Measurements from ENCODE around the gene GPATCH2L. TPM values are rescaled to one million over a fixed set of nuclear protein-coding genes. Genes with fewer than 3 reads are reported as not detected.

Gene GPATCH2L
- polyA plus RNA-seq, 3 donors = 10.6 to 28.3 (median 13.8) TPM

GRCh38 chr14:76181546-76181945 is 29.8 kb downstream of the GPATCH2L start:
- Mint-ChIP-seq H3K27me3 (ENCODE audit: low read depth in 3 of 3) (peaks cover 0 to 2% (median 0%) of the 10 kb centered on the region in 3 donors), H3K9me3 (no peaks in the 10 kb centered on the region), H3K27ac (no peak overlapping the region), H3K36me3 (peaks cover 73 to 90% of the 10 kb centered on the region in 2 donors), H3K4me1 (no peaks in the 10 kb centered on the region), H3K4me3 (no peak overlapping the region)
- H3K4me1 ChIP-seq (ENCODE audit: control insufficient read depth in 1 of 2, insufficient read depth in 2 of 2, low read length in 2 of 2) = no peaks in the 10 kb centered on the region
- no peak overlapping the region for H3K4me3 ChIP-seq (replicated peaks in 1 of 3; ENCODE audit: low read depth in 2 of 3, low read length in 3 of 3)
- DNase-seq = no peak
- H3K9ac ChIP-seq (ENCODE audit: insufficient read depth, low read length, poor library complexity, severe bottlenecking) = no peak overlapping the region
- no CpG with 5 or more reads among the region's 1 CpG for WGBS (ENCODE audit: insufficient coverage)
- peaks cover 21% of the 10 kb centered on the region for H4K20me1 ChIP-seq (ENCODE audit: insufficient read depth, low read length)
- no peaks in the 10 kb centered on the region for H3K27me3 ChIP-seq (ENCODE audit: control insufficient read depth in 2 of 2, insufficient read depth in 2 of 2, low read length in 2 of 2)
- intact Hi-C loops (cut with micrococcal nuclease) = no loop called here
- H3K9me3 ChIP-seq (replicated peaks in 1 of 2; ENCODE audit: control insufficient read depth in 1 of 2, insufficient read depth in 1 of 2, low read length in 2 of 2) = no peaks in the 10 kb centered on the region
- no peak overlapping the region for H2AFZ ChIP-seq (ENCODE audit: insufficient read depth, low read depth, low read length, poor library complexity, severe bottlenecking)
- peaks cover 79 to 100% of the 10 kb centered on the region in 2 donors for H3K36me3 ChIP-seq (replicated peaks in 1 of 2; ENCODE audit: control insufficient read depth in 1 of 2, insufficient read depth in 2 of 2, low read length in 2 of 2)
- no peak overlapping the region for H3K4me2 ChIP-seq (replicated peaks; ENCODE audit: extremely low read depth, low read length, poor library complexity, severe bottlenecking)
- no peak overlapping the region for H3K27ac ChIP-seq (ENCODE audit: low read depth in 1 of 2, low read length in 2 of 2)
- peaks cover 16% of the 10 kb centered on the region for H3K79me2 ChIP-seq (ENCODE audit: insufficient read depth, low read length)
- TF ChIP-seq, protein P1, sequence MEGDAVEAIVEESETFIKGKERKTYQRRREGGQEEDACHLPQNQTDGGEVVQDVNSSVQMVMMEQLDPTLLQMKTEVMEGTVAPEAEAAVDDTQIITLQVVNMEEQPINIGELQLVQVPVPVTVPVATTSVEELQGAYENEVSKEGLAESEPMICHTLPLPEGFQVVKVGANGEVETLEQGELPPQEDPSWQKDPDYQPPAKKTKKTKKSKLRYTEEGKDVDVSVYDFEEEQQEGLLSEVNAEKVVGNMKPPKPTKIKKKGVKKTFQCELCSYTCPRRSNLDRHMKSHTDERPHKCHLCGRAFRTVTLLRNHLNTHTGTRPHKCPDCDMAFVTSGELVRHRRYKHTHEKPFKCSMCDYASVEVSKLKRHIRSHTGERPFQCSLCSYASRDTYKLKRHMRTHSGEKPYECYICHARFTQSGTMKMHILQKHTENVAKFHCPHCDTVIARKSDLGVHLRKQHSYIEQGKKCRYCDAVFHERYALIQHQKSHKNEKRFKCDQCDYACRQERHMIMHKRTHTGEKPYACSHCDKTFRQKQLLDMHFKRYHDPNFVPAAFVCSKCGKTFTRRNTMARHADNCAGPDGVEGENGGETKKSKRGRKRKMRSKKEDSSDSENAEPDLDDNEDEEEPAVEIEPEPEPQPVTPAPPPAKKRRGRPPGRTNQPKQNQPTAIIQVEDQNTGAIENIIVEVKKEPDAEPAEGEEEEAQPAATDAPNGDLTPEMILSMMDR (IDR thresholded peaks at IDR 0.05) = no peak

- TF ChIP-seq, protein P1 (IDR thresholded peaks at IDR 0.05) = no peak
- H3K4me3 Mint-ChIP-seq = no peak overlapping the region
- peaks cover 43 to 59% of the 10 kb centered on the region in 2 donors for H3K36me3 ChIP-seq (replicated peaks in 1 of 2; ENCODE audit: control insufficient read depth in 1 of 2, insufficient read depth in 2 of 2, low read length in 2 of 2)
- H2AFZ ChIP-seq (ENCODE audit: insufficient read depth, low read depth, low read length, poor library complexity, severe bottlenecking) = no peak overlapping the region
- H3K27ac Mint-ChIP-seq = peak overlapping the region in 2 of 7 donors; percentile 7 to 45
- intact Hi-C loops (cut with micrococcal nuclease) = no loop called here
- peaks cover 38% of the 10 kb centered on the region for H3K4me1 Mint-ChIP-seq
- H3K27me3 ChIP-seq (ENCODE audit: control insufficient read depth in 2 of 2, insufficient read depth in 2 of 2, low read length in 2 of 2) = no peaks in the 10 kb centered on the region
- H3K9me3 Mint-ChIP-seq = no peaks in the 10 kb centered on the region
- H3K36me3 Mint-ChIP-seq = peaks cover 62 to 68% of the 10 kb centered on the region in 2 donors
- WGBS (ENCODE audit: insufficient coverage) = no CpG with 5 or more reads among the region's 4 CpGs
- H4K20me1 ChIP-seq (ENCODE audit: insufficient read depth, low read length) = peaks cover 21% of the 10 kb centered on the region
- no peak for DNase-seq
- H3K4me3 ChIP-seq (replicated peaks in 1 of 3; ENCODE audit: low read depth in 2 of 3, low read length in 3 of 3) = no peak overlapping the region
- no peak overlapping the region for H3K4me2 ChIP-seq (replicated peaks; ENCODE audit: extremely low read depth, low read length, poor library complexity, severe bottlenecking)
- peaks cover 28% of the 10 kb centered on the region for H3K79me2 ChIP-seq (ENCODE audit: insufficient read depth, low read length)
- H3K9ac ChIP-seq (ENCODE audit: insufficient read depth, low read length, poor library complexity, severe bottlenecking) = no peak overlapping the region
- H3K4me1 ChIP-seq (ENCODE audit: control insufficient read depth in 1 of 2, insufficient read depth in 2 of 2, low read length in 2 of 2) = peaks cover 21 to 34% of the 10 kb centered on the region in 2 donors
- no peaks in the 10 kb centered on the region for H3K27me3 Mint-ChIP-seq (ENCODE audit: low read depth in 3 of 3)
- no peaks in the 10 kb centered on the region for H3K9me3 ChIP-seq (replicated peaks in 1 of 2; ENCODE audit: control insufficient read depth in 1 of 2, insufficient read depth in 1 of 2, low read length in 2 of 2)
- peak overlapping the region in 1 of 2 donors; percentile 2 for H3K27ac ChIP-seq (ENCODE audit: low read depth in 1 of 2, low read length in 2 of 2)
Observed at GRCh38 chr14:76186308-76187027, 34.7 kb downstream of the GPATCH2L start.

All from CD14-positive monocyte (primary cell).